Measurements from ENCODE around the gene ANO9.

ANO9 gene

DNA sequence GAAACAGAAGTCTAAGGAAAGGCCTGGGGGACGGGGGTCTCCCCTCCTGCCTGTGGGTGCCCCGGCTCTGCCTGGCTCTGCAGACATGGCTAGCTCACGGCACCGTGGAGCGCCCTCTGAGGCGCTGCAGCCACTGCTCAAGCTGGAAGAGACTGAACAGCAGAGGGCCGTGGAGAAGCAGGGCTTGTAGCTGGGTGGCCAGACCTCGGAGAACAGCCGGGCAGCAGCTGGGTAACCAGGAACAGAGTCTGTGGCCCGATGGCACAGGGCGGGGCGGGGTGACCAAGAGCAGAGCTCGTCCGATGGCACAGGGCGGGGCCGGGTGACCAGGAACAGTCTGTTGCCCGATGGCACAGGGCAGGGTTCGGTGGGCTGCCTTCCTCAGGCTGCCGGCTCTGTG, 47.2 kb upstream of the ANO9 start:
- DNase-seq (ENCODE audit: extremely low spot score): no peak
- no peak for TF ChIP-seq CTCF (IDR thresholded peaks at IDR 0.05; ENCODE audit: control extremely low read depth, extremely low read depth, low read depth, missing control alignments)
- CTCF ChIA-PET: interaction anchor here (0.7 kb wide), 1 partner anchor 40 kb away, joined by 3 read pairs; no protein-coding TSS in a partner anchor
- POLR2A ChIA-PET: no interaction called here

DNA sequence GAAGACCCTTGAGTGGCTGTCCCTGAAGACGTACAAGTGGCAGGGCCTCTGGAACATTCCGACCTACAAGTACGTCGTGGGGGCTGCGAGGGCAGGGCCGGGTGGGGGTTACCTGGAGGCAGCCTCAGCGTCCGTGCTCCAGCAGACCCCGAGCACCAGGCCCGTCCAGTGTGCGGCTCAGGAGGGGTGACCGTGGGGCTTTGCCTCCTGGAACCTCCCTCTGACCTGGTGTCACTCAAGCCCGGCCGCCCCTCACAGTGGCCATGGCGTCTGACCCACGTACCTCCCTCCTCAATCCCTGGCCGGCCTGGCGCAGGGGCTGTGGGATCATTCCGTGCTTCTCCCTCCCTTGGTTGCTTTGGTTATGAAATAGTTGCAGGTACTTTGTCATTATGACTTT, 46.8 kb upstream of the ANO9 start:
- TF ChIP-seq CTCF (IDR thresholded peaks at IDR 0.05; ENCODE audit: control extremely low read depth, extremely low read depth, low read depth, missing control alignments): no peak
- CTCF ChIA-PET: interaction anchor here (0.7 kb wide), 1 partner anchor 39 kb away, joined by 3 read pairs; no protein-coding TSS in a partner anchor
- POLR2A ChIA-PET: no interaction called here
- no peak for DNase-seq (ENCODE audit: extremely low spot score)

- CTCF ChIA-PET: no interaction called here
- no peak for TF ChIP-seq CTCF (IDR thresholded peaks at IDR 0.05; ENCODE audit: control extremely low read depth, extremely low read depth, low read depth, missing control alignments)
- POLR2A ChIA-PET: no interaction called here
These were observed 46.3 kb upstream of the ANO9 start for GRCh38 chr11:488062-488461.

DNA sequence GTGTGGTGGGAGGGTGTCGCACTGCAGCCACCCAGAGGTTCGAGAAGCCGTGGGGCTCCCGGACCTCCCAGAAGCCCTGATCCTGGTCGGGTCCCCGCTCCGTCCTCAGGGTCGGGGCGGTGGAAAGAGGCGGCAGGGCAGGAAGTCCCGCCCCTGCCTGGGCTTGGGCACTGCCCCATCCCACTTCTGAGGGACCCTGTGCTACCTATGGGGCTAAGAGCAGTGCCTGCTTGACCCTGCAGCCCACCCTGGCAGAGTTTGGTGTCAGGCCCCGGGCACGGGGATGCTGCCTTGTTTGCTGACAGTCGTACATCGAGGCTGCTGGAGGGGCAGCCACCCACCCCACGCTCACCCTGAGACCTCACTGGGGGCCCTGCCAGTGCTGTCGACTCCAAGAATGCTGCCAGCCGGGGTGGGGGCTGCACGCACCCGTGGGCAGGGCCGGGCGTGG, 45.8 kb upstream of the ANO9 start:
- DNase-seq (ENCODE audit: extremely low spot score): no peak
- TF ChIP-seq CTCF (IDR thresholded peaks at IDR 0.05; ENCODE audit: control extremely low read depth, extremely low read depth, low read depth, missing control alignments): no peak
- CTCF ChIA-PET: no interaction called here
- POLR2A ChIA-PET: no interaction called here

More at GRCh38 chr11:488062-488461, 46.3 kb upstream of the ANO9 start:
- no peak for DNase-seq (ENCODE audit: extremely low spot score)

DNA sequence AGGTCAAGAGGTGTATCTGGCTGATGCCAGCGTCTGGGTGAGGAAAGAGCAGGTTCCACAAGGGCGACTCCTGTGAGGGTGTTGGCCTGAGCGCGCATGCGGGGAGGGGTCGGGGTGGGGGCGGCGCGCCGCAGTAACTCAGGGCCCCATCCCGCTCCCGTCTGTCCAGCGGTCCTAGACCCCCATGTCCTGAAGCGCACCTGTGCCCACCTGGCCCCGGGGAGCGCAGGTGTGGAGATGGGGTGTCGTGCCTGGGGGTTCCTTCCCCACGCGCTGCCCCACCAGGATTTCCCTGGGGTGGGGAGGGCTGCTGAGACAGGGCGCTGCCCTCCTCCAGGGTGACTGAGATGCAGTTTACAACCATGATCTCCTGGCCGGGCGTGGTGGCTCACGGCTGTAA, 44.4 kb upstream of the ANO9 start:
- CTCF ChIA-PET: no interaction called here
- no peak for TF ChIP-seq CTCF (IDR thresholded peaks at IDR 0.05; ENCODE audit: control extremely low read depth, extremely low read depth, low read depth, missing control alignments)
- POLR2A ChIA-PET: no interaction called here
- DNase-seq (ENCODE audit: extremely low spot score): no peak

GRCh38 chr11:484616-485015, 42.8 kb upstream of the ANO9 start:
- ChIA-PET POLR2A (no interaction called here), CTCF (no interaction called here)
- TF ChIP-seq CTCF (IDR thresholded peaks at IDR 0.05; ENCODE audit: control extremely low read depth, extremely low read depth, low read depth, missing control alignments): no peak
- no peak for DNase-seq (ENCODE audit: extremely low spot score)

- DNase-seq (ENCODE audit: extremely low spot score): no peak
- POLR2A ChIA-PET: no interaction called here
- CTCF ChIA-PET: interaction anchor here (0.8 to 1.0 kb wide), 3 partner anchors 31 to 229 kb away, joined by 3 read pairs; no protein-coding TSS in a partner anchor
- TF ChIP-seq CTCF (IDR thresholded peaks at IDR 0.05; ENCODE audit: control extremely low read depth, extremely low read depth, low read depth, missing control alignments): no peak
These were observed 37.5 kb upstream of the ANO9 start for GRCh38 chr11:479311-479710.
